NCI-H345 treated with DMSO at 0.1 percent for 48 hours (cell line): ENCODE results near the gene PHAF1.

Experiments
- DNase-seq: peaks from one replicate; lab custom pipeline; 2025; ENCODE audit not compliant: unreplicated experiment; lab: John Stamatoyannopoulos, UW

PHAF1 gene

DNA sequence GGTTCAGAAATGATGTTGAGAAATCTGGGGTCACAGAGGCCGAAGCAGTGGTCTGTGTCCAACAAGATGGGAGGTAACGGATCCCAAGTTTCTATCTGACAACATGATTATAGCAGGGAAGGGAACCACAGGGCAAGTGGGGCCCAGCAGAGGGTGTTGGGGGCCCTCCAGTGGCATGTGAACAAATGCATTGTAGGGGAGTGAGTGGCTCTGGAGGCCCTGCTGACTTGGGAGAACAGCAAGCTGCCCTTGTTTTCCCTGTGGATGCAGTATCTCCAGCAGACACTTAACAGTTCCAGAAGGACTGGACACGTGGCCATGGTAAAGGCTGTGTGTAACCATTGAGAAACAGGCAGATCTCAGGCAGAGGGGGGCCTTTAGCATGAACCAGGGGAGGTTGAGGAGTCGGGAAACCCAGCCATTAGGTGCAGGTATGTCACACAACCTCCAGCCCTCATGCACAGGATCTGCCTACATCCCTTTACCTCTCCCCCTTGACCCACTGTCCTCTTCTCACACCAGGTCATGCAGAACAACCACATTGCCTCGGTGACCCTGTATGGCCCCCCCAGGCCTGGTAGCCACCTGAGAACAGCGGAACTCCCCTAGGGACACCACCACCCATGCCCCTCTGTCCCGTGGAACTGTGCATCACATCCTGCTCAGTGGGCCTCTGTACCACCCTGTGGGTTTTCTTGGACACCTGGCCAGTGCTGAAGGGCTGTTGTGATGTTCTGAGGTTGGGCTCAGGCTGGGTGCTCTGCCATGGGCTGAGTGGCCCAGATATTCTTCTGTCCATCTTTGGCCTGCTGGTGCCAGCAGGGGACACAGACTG lies 37.0 kb downstream of the PHAF1 start:
- DNase-seq: no peak

DNA sequence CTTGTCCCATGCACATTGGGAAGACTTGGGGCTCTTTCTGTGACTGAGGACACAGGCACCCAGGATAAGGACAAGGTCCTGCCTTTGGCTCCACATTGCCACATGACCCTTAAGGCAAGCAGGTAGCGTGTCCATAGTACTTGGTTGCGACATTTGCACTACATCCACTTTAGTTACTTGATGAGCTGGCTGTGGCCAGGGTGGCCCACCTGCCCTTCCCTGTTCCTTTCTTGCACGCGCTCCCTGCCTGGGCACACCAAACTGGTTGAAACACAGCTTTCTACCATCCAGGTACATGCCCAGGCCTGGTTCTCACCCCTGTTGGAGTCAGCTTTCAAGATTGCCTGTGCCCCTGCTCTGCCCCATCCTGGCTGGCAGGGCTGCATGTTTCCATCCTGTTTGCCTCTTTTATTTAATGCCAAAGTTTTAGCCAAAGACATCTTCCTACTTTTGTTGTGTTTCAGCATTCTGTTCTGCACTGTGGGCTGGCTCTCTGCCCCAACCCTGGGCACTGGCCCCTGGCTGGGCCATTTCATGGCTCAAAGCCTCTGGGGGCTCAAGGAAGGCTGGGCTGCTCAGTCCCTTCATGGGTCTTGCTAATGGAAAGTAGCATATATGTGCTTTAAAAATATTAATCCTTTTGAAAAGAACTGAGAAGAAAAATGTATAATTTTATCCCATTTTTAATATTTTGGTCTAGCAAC lies 37.8 kb downstream of the PHAF1 start:
- DNase-seq: no peak

DNA sequence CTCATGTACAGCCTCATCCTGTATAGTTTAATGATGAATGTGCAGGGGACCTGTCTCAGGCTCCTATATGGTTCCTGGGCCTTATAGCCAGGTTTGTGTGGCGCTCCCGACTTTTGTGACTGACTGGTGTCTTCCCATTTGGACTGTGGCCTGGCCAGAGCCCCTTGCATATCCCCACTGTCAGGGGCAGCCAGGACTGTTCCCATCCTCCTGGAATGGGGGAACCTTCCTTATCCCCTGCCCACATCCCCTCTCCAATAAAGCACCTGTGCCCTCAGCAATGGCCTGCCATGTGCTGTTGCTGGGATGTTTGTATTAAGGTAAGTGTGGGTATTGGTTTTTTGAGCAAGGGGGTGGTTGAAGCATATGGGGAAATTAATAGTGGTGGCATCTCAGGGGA lies 38.5 kb downstream of the PHAF1 start:
- DNase-seq: no peak

DNA sequence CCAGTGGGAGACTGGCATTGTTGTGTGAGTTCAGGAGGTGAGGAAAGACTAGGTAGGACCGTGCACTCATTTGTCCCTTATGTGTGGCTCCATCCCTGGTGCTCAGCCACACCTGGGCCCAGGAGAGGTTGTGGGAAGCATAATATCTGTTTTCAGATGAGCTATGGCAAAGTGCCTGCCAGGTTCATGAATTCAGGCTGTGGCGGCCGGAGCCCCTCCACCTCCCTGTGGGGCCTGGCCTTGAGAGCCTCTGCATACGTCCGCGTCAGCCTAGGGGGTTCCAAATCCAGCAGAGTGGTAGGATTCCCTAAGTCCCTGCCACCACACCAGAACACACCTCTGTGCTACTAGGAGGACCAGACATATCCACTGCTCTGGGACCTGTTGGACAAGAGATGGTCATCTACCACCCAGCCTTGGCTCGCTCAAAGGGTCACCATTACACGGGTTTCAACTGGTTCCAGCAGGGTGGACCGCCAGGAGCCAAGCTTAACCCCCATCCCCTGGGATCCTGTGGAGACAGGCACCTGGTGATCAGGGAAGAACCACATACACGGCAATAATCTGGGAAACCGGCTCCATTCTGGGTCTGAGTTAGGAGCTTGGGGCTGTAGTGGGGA lies 39.0 kb downstream of the PHAF1 start:
- DNase-seq: no peak

DNA sequence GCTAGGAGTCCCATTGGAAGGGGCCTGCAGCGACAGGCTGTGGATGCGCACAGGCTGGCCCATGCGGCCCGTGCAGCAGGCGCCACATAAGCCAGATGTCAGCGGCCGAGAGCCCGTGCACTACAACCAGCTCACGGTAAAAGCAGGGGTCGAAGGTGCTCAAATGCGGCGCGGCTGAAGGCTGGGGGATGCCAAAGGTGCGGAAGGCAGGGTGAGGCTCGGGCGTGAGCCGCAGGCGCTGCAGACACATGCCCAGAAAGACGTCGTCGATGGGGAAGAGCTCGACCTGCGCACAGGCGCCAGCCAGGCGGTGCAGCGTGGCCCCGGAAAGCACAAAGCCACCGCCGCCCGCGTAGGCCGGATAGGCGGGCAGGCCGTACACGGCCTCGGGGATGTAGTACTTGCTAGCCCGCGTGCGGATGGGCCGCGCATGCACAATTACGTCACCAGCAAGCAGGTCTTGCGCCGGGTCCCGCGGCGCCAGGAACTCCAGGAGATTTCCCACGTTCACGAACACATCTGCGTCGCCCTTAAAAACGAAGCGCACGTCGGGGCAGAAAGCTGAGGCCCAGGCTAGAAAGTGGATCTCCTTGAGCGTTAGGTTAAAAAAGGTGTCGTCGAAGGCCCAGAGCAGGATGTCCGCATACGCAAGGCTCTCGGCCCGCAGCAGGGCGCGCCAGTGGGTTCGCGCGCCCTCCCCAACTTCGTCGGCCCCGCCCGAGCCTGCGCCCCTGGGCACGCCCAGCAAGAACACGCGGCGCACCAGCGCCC lies 39.7 kb downstream of the PHAF1 start:
- no peak for DNase-seq

DNA sequence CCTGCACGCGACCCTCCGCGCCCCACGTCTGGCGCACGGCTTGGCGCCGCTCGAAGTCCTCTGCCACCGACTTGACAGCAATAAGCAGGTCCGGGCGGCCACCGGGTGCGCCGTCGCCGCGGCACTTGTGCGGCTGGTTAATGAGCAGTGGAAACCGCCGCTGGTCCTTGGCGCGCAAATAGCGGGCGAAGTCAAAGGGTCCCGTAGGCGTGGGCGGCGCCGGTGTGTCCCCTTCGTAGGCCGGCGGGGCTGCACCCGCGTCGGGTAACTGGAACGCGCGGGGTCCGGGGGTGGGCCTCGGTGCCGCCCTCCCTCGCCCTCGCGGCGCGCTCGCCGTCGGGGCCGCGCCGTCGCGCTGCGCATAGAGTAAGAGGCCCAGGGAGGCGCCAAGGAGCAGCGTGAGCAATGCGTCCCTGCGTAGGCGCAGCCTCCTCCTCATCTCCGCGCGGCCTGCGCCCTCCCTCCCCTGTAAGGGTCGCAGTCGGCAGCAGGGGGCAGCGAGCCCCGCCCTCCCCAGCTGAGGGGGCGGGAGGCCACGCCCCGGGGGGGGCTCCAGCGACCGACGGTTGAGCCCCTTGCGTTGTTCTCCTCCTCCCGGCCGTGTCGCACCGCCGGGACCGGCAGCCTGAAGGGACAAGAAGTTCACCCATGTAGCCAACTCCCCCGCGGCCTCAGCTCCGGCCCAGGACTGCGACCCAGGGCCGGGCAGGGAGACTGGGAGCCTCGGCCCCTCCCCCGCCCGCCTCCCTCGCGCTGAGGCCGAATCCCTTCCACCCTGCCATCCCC lies 40.5 kb downstream of the PHAF1 start:
- DNase-seq: no peak

DNA sequence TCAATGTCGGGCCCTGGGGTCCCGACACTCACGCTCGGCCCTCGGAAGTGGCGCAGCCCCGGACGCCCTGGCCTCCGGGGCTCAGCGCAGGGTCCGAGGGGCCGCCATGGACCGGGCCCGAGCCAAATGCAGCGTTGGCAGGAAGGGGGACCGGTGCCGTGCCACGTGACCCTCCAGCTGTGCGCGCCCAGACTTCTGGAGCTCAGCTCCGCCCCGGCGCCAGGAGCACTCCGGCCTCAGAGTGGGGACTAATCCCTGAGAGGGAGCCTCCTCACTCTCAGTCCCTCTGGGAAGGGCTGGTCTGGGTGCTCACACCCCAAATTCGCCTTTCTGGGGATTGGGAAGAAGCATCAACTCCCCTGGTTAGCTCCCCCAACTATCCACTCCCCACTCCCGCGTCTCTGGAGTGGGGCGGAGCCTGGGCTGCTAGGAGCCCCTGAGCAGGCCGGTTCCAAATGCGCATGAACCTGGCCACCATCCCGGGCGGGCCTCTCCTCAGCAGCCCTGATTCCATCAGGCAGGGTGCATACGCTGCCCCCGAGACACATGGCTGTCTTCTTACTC lies 41.2 kb downstream of the PHAF1 start, which contains the start of gene B3GNT9:
TSS of gene B3GNT9 (minus strand) at position 166 of the 564 bp plus-strand sequence. CDS start 513 bp downstream, outside the sequence.
- no peak for DNase-seq

DNA sequence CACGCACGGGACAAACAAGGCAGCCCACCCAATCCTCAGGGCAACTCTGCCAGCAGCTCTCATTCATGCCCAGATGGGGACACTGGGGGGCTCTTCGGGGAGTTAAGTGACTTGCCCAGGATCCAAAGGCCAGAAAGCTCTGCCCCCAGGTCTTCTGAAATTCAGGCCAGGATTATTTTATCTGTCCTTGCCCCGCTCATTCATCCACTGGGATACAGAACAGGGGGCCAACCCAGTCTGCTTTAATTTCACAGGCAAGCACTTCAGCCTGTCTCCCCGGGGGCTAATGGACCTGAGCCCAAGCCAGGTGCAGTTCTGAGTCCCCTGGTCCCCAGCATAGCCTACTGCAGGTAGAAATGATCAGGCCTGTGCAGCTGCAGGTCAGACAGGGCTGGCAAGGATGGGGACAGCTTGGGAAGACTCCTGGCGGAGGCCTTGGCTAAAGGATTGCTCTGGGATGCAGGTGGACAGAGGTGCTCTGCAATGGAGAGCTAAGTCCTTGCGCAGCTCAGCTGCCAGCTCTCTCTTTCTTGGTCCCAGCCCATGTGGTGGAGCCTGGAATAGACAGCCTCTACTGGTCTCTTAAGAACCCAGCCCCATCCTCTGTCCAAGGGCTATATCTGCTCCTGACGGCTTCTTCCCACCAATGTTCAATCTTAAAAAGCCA lies 41.8 kb downstream of the PHAF1 start:
- DNase-seq: no peak

DNA sequence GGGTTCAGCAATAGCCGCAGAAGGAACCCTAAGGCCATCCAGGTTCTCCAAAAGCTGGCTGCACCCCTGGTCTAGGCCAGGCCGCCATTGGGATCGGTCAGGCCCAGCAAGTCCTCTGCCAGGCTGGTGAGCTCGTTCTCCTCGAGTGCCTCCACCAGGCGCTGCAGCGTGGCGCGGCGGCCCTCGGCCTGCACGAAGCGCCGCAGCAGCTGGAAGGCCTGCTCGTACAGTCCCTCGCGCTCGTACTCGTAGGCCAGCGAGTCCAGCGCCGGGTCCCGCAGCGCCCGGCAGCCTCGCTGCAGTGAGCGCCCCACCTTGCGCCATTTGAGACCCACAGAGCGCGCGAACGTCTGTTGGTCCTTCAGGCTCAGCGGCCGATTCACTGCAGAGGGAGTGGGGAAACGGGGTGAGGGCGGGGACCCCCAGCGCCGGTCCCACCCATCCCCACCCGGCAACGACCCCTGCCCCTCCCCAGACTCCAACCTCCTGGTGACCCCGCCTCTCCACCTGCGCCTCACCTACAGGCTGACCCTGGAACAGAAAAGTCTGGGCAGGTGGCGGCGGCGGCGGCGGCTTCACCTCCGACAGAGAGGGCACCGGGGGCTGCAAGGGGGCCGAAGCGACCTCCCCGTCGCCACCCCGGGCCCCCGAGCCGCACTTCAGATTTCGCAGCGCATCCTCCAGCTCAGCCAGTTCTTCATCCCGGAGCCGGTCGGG lies 45.0 kb downstream of the PHAF1 start:
- DNase-seq: no peak

DNA sequence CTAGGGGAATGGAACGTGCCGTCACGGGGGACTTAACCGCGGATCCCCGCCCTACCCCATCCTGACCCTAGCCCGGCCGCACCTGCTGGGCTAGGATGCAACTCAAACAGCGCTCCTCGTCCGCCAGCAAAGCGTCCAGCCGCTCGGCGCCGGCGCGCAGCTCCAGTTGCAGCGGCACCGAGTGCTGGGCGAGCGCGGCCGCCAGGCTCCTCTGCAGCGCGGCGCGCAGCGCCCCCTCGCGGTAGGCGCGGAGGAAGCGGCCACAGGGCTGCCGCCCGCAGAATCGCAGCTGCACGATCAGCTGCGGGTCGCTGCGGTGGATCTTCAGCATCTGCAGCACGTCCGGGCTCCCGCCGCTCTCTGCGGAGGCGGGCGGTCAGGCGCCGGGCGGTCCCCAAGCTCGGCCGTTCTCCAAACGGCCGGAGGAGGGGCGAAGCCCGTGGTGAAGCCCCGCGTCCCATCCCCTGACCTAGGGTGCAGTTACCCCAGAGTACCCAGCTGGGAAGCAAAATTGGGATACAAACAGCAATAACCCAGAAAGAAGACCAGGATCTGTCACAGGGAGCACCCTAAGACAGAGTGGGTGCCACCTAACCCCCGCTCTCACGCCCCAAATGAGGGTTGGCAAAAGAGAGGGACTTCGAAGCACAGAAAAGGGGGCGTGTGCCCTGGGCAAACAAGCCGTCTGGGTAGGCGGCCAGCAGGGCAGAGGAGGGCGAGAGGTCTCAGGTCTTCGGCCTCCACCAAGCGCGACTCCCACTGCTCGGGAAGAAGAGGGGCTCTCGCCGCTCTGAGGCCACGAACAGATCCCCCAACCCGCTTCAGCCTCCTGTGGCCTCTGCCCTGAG lies 45.8 kb downstream of the PHAF1 start:
- no peak for DNase-seq

DNA sequence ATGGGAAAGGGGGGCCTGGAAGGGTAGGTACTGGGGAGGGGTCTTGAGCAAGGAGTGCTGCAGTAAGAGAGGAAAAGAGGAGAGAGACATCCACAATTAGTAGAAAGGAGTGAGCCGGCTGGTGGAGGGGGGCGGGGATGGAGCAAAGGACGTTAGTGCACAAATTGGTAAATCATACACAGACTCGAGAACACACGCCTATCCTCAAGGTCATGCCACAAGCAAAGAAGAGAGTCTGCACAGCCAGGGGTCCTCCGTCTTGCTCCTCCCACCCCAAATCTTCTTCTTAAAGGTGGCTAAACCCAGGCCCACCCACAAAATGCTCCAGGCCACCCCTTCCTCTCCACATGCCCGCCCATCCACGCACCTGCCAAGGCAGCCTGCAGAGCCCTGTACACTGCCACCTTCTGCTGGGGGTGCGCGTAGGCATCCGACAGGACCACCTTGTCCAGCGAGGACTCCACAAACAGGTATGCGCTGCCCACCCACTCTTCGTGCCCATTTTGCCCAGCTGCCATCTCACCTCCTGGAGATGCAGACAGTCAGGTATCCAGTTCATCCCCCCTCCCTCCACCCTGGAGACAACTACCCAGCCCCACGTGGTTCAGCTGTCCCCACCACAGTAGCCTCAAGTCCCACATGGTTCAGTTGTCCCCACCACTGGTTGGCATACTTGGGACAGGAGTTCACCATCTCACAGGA lies 46.6 kb downstream of the PHAF1 start:
- DNase-seq: no peak

DNA sequence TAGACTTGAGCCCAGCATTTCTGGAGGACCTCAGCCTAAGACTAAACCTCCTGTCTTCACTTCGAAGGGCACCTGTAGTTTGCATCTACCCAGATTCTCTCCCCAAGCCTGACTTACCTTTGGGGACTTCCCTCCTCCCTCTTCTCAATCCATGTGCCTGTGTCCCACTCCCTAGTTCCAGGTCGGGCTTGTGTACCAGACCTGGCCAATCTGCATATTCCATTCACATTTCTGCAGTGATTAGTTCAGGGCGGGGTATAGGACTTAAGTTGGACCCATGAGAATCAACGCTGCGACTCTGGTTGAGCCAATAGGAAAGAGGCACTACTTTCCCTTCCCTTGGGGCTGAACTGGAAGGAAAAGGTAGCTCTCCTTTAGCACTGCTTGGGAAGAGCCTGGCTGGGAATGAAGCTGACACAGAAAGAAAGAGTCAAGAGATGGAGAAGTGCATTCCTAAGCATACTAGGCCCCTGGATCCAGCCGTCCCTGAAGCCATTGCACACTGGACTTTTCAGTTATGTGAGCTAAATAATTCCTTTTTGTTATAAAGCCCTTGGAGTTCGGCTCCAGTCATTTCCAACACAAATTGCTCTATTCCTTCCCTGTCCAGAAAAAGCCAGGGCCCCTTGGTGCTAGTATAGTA lies 47.5 kb downstream of the PHAF1 start:
- DNase-seq: no peak

DNA sequence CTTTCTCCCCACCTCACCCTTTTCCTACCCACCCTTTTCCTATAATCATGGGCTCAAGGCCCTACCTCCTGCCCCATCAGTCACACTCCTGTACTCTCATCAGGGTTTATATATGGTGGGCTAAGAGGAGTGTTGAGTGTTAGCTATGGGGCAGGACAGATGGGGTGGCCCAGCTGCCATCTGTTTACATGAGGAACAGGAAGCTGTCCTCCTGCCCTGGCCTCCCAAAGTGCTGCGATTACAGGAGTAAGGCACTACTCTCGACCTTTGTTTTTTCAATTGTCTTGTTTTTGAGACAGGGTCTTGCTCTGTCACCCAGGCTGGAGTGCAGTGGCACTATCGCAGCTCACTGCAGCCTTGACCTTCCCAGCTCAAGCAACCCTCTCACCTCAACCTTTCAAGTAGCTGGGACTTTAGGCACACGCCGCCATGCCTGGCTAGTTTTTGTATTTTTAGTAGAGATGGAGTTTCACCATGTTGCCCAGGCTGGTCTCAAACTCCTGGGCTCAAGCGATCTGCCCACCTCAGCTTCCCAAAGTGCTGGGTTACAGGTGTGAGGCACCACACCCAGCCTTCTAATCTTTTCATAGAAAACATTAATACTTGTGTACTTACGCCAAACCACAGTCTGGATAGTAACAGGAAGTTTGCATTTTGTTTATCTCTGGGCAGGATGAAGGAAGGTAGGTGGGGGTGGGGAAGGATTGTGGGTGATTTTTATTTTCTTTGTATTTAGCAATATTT lies 48.3 kb downstream of the PHAF1 start:
- no peak for DNase-seq

DNA sequence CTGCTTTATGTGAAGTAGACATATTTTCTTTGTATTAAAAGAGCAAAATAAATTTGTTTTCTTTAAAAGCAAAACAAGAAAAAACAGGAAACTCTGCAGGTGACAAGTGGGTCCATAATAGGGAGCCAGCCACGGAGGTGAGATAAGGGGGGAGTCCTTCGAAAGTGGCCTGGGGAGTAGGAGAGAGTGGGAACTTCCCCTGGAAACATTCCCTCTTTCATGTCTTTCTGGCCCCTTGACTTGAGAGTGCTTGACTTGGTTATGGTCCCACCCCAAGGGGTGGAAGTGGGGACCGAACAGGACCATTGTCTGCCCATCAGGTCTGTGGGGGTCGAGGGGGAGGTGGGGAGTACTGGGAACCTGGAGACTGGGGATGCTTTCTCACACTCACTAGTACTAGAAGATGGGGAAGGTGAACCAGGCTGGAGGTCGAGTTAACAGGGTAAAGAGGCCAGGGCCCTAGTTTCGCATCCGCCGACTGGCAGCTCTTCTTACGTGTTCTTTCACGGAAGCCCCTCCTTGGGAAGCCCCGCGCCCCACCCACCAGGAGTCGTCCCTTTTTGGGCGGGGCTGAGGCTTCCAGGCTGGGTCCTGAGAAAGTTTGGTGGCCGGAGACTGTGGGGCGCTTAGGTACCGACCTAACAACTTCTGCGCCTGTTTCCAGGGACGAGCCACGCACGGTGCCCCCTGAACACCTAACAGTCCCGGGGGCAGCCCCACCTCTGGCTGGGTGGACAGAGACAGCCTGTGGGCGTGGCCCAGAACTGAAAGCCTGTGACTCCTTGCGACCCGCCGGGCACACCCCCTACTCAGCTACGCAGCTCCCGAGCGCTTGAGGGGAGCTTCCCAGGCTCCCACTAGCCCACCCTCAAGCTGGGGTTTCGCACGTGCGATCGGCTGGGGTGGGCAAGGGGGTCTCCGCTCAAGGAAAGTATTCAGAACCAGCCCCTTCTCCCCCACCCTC lies 49.2 kb downstream of the PHAF1 start:
- no peak for DNase-seq

DNA sequence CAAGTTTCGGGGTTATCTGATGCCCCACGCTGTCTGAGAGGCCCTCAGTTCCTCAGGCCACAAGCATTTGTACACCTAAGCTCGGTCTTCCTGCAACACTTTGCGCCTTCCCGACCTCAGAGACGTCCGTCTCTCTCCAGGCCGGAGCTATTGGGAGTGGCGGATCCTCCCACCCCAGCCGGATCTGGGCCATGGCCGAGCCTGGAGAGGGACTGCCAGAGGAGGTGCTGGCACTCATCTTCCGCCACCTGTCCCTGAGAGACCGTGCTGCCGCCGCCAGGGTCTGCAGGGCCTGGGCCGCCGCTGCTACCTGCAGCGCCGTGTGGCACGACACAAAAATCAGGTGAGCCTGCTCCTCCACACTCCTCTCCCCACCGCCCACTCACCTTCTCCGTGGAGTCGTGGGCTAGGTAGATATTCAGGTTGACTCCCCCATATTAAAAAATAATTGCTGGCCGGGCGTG lies 51.9 kb downstream of the PHAF1 start:
- DNase-seq: no peak
